Measurements from ENCODE around the gene CHRM3. TPM values are rescaled to one million over a fixed set of nuclear protein-coding genes. Genes with fewer than 3 reads are reported as not detected.

The CHRM3 gene
- total RNA-seq, 1 experiment from 2014 or later = 0.11 TPM

- DNase-seq (ENCODE audit: low read depth) = no peak
These were observed 7.7 kb downstream of the CHRM3 start for GRCh38 chr1:239394107-239394506.

DNA sequence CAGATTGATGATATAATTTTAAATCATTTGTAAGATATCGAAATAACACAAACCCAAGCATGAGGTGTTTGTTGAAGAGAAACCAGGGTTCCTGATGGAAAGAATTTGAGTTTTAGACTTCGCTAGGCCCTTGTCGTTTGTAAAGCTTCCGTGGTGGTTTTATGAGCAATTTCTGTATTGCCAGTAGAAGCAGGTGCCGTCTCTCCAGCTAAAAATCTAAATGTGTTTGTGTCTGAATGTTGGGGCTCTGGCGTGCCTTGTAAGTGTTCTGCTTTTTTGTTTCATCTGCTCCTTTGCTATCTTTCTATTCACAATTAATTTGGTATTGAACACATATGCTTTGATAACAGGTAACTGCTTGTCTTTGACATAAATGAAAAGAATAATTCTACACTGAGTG is 27.5 kb downstream of the CHRM3 start:
- no peak for DNase-seq (ENCODE audit: low read depth)

- no peak for DNase-seq (ENCODE audit: low read depth)
These were observed 30.9 kb downstream of the CHRM3 start for GRCh38 chr1:239417221-239417620.

- DNase-seq (ENCODE audit: low read depth) = no peak
These were observed 31.7 kb downstream of the CHRM3 start for GRCh38 chr1:239417986-239418640.

DNA sequence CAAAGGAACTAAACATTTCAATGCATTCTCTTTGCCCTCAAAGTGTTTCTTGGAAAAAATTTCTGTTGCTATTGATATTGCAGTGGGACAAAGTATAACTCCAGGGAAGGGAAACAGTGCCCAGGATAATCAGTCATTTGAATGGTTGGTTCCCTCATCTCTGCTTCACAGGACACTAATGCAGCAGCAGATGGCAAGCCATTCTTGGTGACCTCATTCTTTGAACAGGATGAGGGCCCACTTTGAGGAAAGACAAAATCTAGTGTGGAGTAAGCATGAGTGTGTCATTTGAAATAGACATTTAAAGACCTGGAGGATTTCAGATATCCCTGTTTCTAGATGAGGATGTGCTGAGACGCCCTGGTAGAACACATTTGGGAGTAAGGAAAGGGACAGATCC is 32.3 kb downstream of the CHRM3 start:
- DNase-seq (ENCODE audit: low read depth) = no peak

- no peak for DNase-seq (ENCODE audit: low read depth)
These were observed 35.4 kb downstream of the CHRM3 start for GRCh38 chr1:239421811-239422210.

DNA sequence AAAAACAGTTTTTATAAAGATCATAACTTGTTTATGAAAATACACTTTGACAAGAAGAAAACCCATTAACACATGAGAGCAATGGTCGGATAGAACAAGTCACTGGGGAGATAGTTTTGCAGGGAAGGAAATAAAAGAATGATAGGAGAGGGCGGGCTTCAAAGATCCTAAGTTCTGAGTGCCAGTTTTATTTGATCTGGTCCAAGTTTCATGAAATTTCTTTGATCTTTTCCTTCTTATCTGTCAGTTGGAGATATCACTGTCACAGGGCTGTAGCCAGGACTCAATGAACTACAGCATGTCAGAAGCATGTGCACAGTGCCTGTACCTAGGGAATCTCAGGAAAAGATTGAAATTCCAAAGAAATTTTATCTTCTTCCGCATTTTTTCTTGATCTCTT is 36.5 kb downstream of the CHRM3 start:
- DNase-seq (ENCODE audit: low read depth) = no peak

GRCh38 chr1:239426821-239427475 is 40.6 kb downstream of the CHRM3 start:
- DNase-seq (ENCODE audit: low read depth) = no peak

GRCh38 chr1:239427712-239428111 is 41.3 kb downstream of the CHRM3 start:
- no peak for DNase-seq (ENCODE audit: low read depth)

DNA sequence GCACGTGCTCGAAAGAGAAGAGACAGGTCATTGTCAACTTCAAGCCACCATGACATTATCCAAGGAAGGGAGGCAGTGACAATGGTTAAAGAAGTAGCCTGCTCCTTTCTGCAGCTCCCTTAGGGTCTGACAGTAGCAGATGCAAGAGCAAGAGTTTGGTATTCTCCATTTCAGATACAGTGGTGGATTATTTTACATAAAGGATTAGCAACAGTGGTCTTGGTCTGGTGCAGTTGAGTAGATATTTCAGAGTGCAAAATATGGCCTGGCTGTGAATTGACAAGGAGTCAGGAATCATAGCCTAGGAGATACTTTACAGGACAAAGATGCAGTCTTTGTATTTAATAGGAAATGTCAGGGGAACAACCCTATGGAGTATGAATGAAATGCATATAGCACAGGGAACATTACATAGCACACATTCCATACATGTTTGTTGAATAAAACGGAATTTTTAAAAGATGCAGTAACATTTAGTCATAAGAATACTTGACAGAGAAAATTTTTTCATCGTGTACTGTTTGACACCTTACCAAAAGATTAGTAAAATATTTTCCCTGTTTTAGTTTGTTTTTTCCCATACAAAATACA is 41.8 kb downstream of the CHRM3 start:
- no peak for DNase-seq (ENCODE audit: low read depth)

DNA sequence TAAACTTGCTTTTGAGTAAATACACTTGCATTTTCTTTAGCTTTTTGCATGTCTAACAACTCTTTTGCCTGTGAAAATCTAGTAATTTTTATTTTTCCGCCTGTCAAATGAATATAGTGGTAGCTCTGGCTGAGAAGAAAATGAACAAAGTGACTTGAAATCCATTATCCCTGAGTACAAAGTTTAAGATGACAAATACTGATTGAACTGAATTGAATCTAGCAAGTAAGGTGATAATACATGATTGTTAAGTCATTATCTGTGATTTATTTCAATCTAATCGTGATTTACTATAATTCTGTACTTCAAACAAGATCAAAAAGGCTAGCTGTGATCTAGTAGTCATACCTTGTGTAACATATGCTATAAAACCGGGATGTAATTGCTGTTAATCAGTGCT is 42.8 kb downstream of the CHRM3 start:
- no peak for DNase-seq (ENCODE audit: low read depth)

DNA sequence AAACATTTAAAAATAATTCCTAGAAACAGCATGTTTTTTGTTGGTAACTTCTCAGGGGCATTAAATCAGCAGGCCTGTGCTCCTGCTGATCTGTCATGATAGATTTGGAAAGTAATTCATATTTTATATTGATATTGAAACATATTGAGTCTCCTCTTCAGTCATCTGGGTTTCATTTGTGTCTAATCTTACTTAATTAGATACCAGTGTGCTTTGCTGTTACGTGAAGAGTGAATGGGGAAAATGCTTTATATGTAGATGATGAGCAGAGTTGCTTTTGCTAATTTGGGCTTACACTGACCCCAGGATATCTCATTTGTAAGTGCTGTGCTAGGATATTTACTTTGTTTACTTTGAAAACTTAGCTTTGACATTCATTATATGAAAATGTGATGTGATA is 45.9 kb downstream of the CHRM3 start:
- DNase-seq (ENCODE audit: low read depth) = no peak

DNA sequence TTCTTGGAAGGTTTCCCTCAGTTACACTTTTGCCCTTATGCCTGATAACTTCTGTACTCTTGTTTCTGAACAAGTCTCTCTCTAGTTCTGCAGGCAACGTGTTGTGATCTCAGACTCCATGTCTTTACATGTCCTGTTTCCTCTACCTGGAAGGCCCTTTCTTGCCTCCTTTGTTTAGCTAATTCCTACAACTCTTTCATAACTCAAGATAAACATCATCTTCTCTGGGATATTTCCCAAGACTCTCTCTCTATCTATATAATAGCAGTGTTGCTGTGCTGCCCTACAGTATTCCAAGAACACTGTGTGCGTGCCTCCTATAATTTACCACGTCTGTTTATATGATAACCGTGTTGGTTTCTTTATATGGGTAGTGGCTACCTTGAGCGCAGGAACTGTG is 47.8 kb downstream of the CHRM3 start:
- no peak for DNase-seq (ENCODE audit: low read depth)
